Suprapubic skin (tissue), 3 donors: Measurements from ENCODE around the gene KNCN.

Experiments
- CTCF ChIP-seq, 2 donors: fragments of 200-600 bp in 1 of 2; fragments of 450-650 bp in 1 of 2; sonication (generic) in 1 of 2; IDR thresholded peaks; one replicate each; pipeline ENCODE4 v1.5.1; 2016 to 2019; ENCODE audit warnings: antibody characterized with exemption in 2 of 2, mild to moderate bottlenecking in 1 of 2, moderate library complexity in 1 of 2
- POLR2A ChIP-seq, 2 donors: fragments of 450-650 bp; IDR thresholded peaks; one replicate each; pipeline ENCODE4 v1.6.1; 2017; ENCODE audit warnings: antibody characterized with exemption in 2 of 2, mild to moderate bottlenecking in 2 of 2, moderate library complexity in 2 of 2

- no peak for TF ChIP-seq CTCF (IDR thresholded peaks at IDR 0.05)
- no peak for TF ChIP-seq POLR2A (IDR thresholded peaks at IDR 0.05)
Observed at GRCh38 chr1:46512135-46512791, 39.2 kb downstream of the KNCN start.
